CD4-positive, alpha-beta T cell treated with Interleukin-17A for 1 hour (primary cell): ENCODE data around the gene SAFB2.

ENCODE experiments used
- DNase-seq: peaks from one replicate; pipeline ENCODE4 v3.0.0-alpha.2; 2020

The SAFB2 gene

DNA sequence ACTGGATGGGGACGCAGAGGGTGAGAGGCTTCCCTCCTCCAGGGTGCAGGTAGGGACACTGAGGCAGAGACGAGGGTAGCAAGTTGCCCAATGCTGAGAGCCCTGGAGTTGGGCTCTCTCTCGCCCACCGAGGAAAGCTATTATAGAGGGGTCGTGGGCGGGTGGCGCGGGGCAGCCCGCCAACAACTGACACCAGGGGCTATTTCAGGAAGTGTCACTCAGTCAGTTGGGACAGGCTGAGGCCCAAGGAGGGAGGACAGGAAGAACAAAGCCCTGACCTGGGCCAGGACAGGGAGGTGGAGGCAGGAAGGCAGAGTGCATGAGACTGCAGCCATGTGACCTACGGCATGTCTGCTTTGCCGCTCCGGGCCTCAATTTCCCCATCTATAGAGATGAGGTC is 84.7 kb downstream of the SAFB2 start:
- DNase-seq = no peak
